Left lung (tissue), 10 donors: ENCODE results near the gene DNAJC11. TPM values are rescaled to one million over a fixed set of nuclear protein-coding genes. Genes with fewer than 3 reads are reported as not detected.

Source experiments
- ATAC-seq: fragments of 200-7000 bp; cut with Tn5 transposase; one replicate; pipeline ENCODE4 v1.9.1; 2020; ENCODE audit warnings: moderate library complexity
- DNase-seq, 4 donors: peaks; one replicate each; pipeline ENCODE4 v3.0.0-alpha.2; 2013 to 2020
- H3K27ac ChIP-seq, 2 donors: fragments of 200-600 bp; sonication (generic) in 1 of 2; one replicate each; pipeline versions ENCODE4 v1.5.0 to v1.8.0; 2020 to 2021
- H3K27me3 ChIP-seq, 2 donors: fragments of 200-600 bp; sonication (generic) in 1 of 2; one replicate each; pipeline versions ENCODE4 v1.5.0 to v1.8.0; 2020 to 2021
- H3K36me3 ChIP-seq, 2 donors: fragments of 200-600 bp; sonication (generic) in 1 of 2; one replicate each; pipeline versions ENCODE4 v1.5.0 to v1.8.0; 2020 to 2021
- H3K4me1 ChIP-seq, 2 donors: fragments of 200-600 bp; one replicate each; pipeline ENCODE4 v1.8.0; 2021
- H3K4me3 ChIP-seq, 2 donors: fragments of 200-600 bp; sonication (generic) in 1 of 2; one replicate each; pipeline versions ENCODE4 v1.5.0 to v1.8.0; 2020 to 2021; ENCODE audit warnings: mild to moderate bottlenecking in 1 of 2
- H3K9me3 ChIP-seq, 2 donors: fragments of 200-600 bp; sonication (generic) in 1 of 2; one replicate each; pipeline versions ENCODE4 v1.5.0 to v1.8.0; 2020 to 2021
- CTCF ChIP-seq, 2 donors: fragments of 200-600 bp; sonication (generic) in 1 of 2; IDR thresholded peaks; one replicate each; pipeline versions ENCODE4 v1.5.0 to v1.8.0; 2021; ENCODE audit warnings: antibody characterized with exemption in 2 of 2
- intact Hi-C, 2 donors: fragments of 100-400 bp; cut with DNase I; formaldehyde crosslinking; loops; one replicate each; pipeline versions ENCODE4 v1.11.2 to v1.14.2; 2022
- polyA plus RNA-seq, 6 donors: library from polyadenylated mRNA; unstranded; fragments of 120-200 nt; gene quantifications; one replicate each; pipeline ENCODE4 v1.2.1, GENCODE V29; 2013; ENCODE audit not compliant: insufficient read length in 6 of 6
- total RNA-seq, 2 donors: library from RNA; stranded (reverse); fragmentation: NEBNext Ultra II Directional; extraction: Animal tissue kit (Norgen Biotek cat#: 25700); gene quantifications; one replicate each; pipeline ENCODE4 v1.2.1, GENCODE V29; 2021
- donor health status: DM: no; HTN: yes; CAD: no.
- donor health status: DM: no; HTN: no; CAD: no.

The DNAJC11 gene
- total and polyA plus RNA-seq, 8 donors, result 33.5 to 52.0 (median 46.7) TPM

GRCh38 chr1:6730880-6731279, 29.3 kb upstream of the DNAJC11 start:
- no peak for DNase-seq
- Histone ChIP-seq H3K9me3 (no peaks in the 10 kb centered on the region), H3K27ac (no peak overlapping the region), H3K27me3 (peaks cover 0 to 19% of the 10 kb centered on the region in 2 donors), H3K4me3 (no peak overlapping the region), H3K36me3 (no peaks in the 10 kb centered on the region), H3K4me1 (no peaks in the 10 kb centered on the region)
- no peak for TF ChIP-seq CTCF (IDR thresholded peaks at IDR 0.05)
- intact Hi-C loops, result no loop called here
- no peak for ATAC-seq

- TF ChIP-seq CTCF (IDR thresholded peaks at IDR 0.05), result no peak
- Histone ChIP-seq H3K27me3 (peaks cover 0 to 15% of the 10 kb centered on the region in 2 donors), H3K27ac (no peak overlapping the region), H3K9me3 (no peaks in the 10 kb centered on the region), H3K4me1 (no peaks in the 10 kb centered on the region), H3K36me3 (no peaks in the 10 kb centered on the region), H3K4me3 (no peak overlapping the region)
- DNase-seq, result no peak
- intact Hi-C loops, result no loop called here
- ATAC-seq, result no peak
Observed at GRCh38 chr1:6730473-6730872, 28.9 kb upstream of the DNAJC11 start.

GRCh38 chr1:6727535-6727934, 25.9 kb upstream of the DNAJC11 start:
- ATAC-seq, result peak; percentile 79
- no peaks in the 10 kb centered on the region for H3K9me3 ChIP-seq
- H3K4me1 ChIP-seq, result no peaks in the 10 kb centered on the region
- TF ChIP-seq CTCF (IDR thresholded peaks at IDR 0.05), result peak; percentile 70 to 77
- H3K27ac ChIP-seq, result no peak overlapping the region
- H3K36me3 ChIP-seq, result no peaks in the 10 kb centered on the region
- peak in 1 of 4 donors; percentile 18 for DNase-seq
- H3K4me3 ChIP-seq, result no peak overlapping the region
- intact Hi-C loops, result loop anchor here in 1 of 2 donors (10.0 kb wide), 1 partner anchor 157 kb away; no protein-coding TSS in a partner anchor
- H3K27me3 ChIP-seq, result peaks cover 0 to 13% of the 10 kb centered on the region in 2 donors

- ATAC-seq (no peak), DNase-seq (no peak)
- Histone ChIP-seq H3K27ac (no peak overlapping the region), H3K9me3 (no peaks in the 10 kb centered on the region), H3K36me3 (no peaks in the 10 kb centered on the region), H3K4me1 (no peaks in the 10 kb centered on the region), H3K27me3 (peaks cover 0 to 13% of the 10 kb centered on the region in 2 donors), H3K4me3 (no peak overlapping the region)
- intact Hi-C loops, result loop anchor here in 1 of 2 donors (10.0 kb wide), 1 partner anchor 159 kb away; no protein-coding TSS in a partner anchor
- no peak for TF ChIP-seq CTCF (IDR thresholded peaks at IDR 0.05)
Observed at GRCh38 chr1:6726253-6726652, 24.6 kb upstream of the DNAJC11 start.

GRCh38 chr1:6724517-6725141, 23.0 kb upstream of the DNAJC11 start:
- Histone ChIP-seq H3K9me3 (no peaks in the 10 kb centered on the region), H3K27ac (no peak overlapping the region), H3K4me1 (peaks cover 0 to 3% of the 10 kb centered on the region in 2 donors), H3K27me3 (peaks cover 0 to 2% of the 10 kb centered on the region in 2 donors), H3K36me3 (no peaks in the 10 kb centered on the region), H3K4me3 (no peak overlapping the region)
- DNase-seq, result no peak
- no peak for TF ChIP-seq CTCF (IDR thresholded peaks at IDR 0.05)
- ATAC-seq, result no peak
- intact Hi-C loops, result loop anchor here in 1 of 2 donors (10.0 kb wide), 1 partner anchor 160 kb away; no protein-coding TSS in a partner anchor
